ENCODE data around the gene LSM10.

LSM10 gene

DNA sequence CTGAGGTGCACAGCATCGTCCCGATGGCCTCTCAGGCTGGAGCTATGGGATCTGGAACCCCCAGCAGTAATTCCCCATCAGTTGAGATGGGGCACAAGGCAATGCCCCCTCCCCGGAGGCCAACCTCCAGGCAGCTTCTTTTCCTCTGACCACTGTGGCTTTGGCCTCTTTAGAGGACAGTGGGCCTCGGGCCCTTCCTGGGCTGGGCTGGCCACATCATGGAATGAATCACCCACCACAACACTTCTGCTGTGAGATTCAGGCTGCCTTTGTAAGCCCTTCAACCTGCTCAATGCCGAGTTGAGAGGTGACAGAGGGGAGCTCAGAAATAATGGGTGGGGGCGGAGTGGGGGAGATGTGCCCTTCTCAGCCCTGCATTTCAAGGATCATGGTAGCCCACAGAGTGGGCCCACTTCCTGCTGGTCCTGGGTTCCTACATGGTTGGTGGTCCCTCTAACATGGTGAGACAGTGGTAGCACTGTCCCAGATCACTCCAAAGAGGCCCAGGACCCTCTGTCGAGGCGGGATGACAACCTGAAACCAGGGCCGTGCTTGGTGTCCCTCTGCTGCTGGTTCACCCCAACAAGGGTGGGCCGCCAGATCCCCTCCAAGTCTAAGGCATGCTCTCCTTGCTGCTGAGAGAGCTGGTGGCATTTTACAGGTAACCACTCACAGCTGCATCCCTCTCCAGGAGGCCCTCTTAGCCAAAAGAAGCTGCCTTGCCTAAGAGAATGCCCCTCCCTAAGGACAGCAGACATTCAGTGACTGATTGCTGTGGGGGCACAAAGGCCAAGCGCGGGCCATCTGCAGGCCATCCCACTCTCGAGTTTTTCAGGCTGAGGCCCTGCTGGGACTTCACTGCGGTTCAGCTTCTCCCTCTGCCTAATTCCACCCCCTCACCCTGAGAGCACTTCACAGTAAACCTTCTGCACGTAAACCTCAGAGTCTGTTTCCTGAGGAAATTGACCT, 44.5 kb downstream of the LSM10 start:
- TF ChIP-seq, protein P1, sequence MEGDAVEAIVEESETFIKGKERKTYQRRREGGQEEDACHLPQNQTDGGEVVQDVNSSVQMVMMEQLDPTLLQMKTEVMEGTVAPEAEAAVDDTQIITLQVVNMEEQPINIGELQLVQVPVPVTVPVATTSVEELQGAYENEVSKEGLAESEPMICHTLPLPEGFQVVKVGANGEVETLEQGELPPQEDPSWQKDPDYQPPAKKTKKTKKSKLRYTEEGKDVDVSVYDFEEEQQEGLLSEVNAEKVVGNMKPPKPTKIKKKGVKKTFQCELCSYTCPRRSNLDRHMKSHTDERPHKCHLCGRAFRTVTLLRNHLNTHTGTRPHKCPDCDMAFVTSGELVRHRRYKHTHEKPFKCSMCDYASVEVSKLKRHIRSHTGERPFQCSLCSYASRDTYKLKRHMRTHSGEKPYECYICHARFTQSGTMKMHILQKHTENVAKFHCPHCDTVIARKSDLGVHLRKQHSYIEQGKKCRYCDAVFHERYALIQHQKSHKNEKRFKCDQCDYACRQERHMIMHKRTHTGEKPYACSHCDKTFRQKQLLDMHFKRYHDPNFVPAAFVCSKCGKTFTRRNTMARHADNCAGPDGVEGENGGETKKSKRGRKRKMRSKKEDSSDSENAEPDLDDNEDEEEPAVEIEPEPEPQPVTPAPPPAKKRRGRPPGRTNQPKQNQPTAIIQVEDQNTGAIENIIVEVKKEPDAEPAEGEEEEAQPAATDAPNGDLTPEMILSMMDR (IDR thresholded peaks at IDR 0.05; ENCODE audit: insufficient read depth, low read depth, low read length, missing control alignments), result no peak
- no peak overlapping the region for H3K4me3 ChIP-seq (ENCODE audit: low read length)
- DNase-seq (ENCODE audit: low read depth), result peak; percentile 54

DNA sequence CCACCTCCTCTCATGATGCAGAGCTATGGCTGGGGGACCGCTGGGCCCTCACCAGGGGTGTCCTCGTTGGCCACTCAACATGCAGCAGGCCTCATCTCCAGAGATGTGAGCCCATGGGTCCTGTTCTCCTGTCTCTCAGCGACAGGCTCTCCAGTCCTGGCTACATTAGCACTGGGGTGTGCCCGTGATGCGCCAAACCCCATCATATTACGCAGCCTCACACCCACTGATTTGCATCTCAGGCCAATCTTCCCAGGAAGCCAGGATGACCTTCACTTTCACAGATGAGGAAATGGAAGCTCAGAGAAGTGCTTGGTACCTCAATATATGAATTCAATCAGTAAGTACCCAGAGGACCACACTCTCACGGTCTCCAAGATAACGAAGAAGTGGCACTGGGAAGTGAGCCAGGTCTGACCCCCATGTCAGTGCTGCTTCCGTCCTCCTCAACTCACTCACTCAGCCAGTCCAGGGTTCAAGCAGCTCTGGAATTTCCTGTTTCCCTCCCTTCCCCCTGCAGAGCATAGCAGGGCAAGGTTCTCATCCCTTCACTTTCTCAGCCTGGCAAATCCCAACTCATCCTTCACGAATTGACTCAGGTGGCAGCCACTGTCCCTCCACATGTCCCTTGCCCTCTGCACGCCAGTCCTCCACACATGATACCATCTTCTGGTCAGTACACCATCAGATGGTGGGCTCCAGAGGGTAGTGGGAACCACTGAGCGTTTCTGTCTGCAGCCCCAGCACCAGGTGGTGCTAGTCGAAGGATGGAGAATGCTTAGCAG, 45.4 kb downstream of the LSM10 start:
- DNase-seq (ENCODE audit: low read depth), result no peak
- H3K4me3 ChIP-seq (ENCODE audit: low read length), result no peak overlapping the region
- TF ChIP-seq, protein P1 (IDR thresholded peaks at IDR 0.05; ENCODE audit: insufficient read depth, low read depth, low read length, missing control alignments), result no peak

DNA sequence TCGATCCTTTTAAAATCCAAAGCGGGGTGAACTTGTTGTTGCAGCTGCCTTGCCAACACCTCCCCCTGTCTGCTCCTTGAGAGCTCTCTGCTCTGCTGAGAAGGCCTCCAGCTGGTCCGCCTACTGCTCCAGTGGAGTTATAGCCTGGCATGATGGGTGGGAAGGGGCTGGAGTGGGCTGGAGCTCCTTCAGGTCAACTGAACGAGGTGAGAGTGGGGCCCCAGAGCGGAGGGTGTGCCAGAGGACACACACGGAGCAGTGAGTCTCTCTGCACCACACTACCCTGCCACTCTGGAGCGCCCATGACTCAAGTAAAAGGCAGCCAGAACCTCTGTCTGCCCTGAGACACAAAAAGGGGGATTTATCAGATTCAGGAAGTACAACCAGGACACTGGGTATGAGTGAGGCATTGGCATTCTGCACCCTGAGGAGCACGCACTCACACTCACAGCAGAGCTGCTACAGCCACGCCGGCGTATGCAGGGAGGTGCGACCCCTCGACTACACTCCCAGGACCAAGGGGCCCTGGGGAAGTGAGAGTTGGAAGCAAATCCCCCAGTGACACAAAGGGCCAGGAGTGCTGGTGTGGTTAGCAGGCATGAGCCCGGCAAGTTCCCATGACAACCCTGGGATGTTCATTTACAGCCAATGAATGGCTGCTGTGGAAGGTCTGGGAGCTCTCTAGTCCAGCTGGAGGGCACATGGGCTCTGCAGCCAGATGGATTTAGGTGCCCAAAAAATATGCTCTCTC, 46.3 kb downstream of the LSM10 start:
- TF ChIP-seq, protein P1 (IDR thresholded peaks at IDR 0.05; ENCODE audit: insufficient read depth, low read depth, low read length, missing control alignments), result peak; percentile 26
- H3K4me3 ChIP-seq (ENCODE audit: low read length), result no peak overlapping the region
- DNase-seq (ENCODE audit: low read depth), result peak; percentile 88

DNA sequence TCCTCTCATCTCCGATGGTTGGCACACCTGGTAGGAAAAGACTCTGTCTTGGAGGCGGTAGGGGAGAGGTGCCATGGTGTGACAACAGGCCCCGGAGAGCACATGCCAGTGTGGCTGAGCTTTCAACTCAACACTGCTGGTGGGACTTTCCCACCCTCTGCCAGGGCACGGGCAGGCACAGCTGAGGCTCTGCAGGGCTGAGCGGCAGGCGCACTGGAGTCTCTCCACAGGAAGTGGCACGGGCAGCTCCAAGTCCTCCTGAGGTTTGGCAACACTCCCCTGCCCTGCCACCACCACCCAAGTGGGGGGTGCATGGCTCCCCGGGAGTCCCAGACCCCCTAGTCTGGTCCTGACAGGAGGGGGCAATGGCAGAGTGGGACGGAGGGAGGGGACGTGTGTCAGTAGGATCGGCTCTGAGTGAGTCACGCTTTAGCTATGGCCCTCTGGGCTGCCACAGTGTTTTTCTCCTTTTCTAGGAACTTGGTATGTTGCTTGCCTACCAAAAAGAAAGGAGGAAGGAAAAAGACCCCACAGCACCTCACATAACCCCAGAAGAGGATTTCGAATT, 47.0 kb downstream of the LSM10 start:
- TF ChIP-seq, protein P1 (IDR thresholded peaks at IDR 0.05; ENCODE audit: insufficient read depth, low read depth, low read length, missing control alignments), result no peak

DNA sequence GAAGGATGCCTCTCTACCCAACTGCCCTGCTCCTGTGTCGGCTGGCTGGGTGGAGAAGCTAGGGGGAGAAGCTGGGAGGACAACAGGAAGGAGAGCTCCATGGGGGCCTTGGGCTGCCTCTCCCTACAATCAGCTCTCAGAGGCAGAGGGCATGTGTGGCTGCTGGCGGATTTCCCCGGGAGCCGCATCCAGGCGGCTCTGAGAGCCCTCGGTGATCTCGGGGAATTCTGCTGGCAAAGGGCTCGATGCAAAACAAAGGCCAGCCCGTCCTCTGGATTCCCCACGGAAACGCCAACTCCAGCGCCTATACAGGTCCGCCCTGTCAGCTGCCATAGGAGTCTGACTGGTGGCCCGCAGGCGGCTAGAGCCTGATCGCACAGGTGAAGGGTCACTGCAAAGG, 47.9 kb downstream of the LSM10 start:
- no peak for DNase-seq (ENCODE audit: low read depth)
- TF ChIP-seq, protein P1 (IDR thresholded peaks at IDR 0.05; ENCODE audit: insufficient read depth, low read depth, low read length, missing control alignments), result no peak
- H3K4me3 ChIP-seq (ENCODE audit: low read length), result no peak overlapping the region

More for the DNA sequence above, 47.0 kb downstream of the LSM10 start:
- no peak overlapping the region for H3K4me3 ChIP-seq (ENCODE audit: low read length)
- DNase-seq (ENCODE audit: low read depth), result peak; percentile 80

DNA sequence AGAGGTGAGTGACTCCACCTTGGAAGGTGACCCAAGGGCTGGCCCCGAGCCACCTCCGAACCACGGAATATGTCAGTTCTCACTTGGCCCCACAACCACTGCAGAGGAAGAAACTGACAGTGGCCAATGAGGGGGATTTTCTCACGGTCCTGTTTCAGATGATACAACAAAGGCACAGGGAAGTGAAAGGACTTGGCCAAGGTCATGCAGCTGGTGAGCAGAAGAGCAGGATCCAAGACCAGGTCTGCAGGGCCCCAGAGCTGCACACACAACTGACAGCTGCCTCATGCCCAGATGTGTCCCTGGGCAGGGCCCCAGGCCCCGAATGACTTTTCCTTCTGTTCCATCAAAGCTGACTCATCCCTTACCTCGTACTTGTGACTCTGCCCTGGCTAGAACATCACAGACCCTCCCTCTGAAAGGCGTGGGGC, 48.5 kb downstream of the LSM10 start:
- H3K4me3 ChIP-seq (ENCODE audit: low read length), result no peak overlapping the region
- DNase-seq (ENCODE audit: low read depth), result peak; percentile 72
- TF ChIP-seq, protein P1 (IDR thresholded peaks at IDR 0.05; ENCODE audit: insufficient read depth, low read depth, low read length, missing control alignments), result no peak
